Measurements from ENCODE around the gene KCTD3.

The KCTD3 gene

GRCh38 chr1:215645182-215645581 lies 78.1 kb downstream of the KCTD3 start:
- H3K4me3 ChIP-seq (ENCODE audit: control insufficient read depth, low read depth, low read length): no peak overlapping the region

GRCh38 chr1:215645861-215646260 lies 78.8 kb downstream of the KCTD3 start:
- DNase-seq (ENCODE audit: low read depth): no peak
- no peak for TF ChIP-seq CTCF (conservative IDR thresholded peaks at IDR 0.05; ENCODE audit: control insufficient read depth, insufficient read depth, low read depth, low read length)
- no peak overlapping the region for H3K4me3 ChIP-seq (ENCODE audit: control insufficient read depth, low read depth, low read length)

More at GRCh38 chr1:215645182-215645581, 78.1 kb downstream of the KCTD3 start:
- DNase-seq (ENCODE audit: low read depth): no peak
- no peak for TF ChIP-seq CTCF (conservative IDR thresholded peaks at IDR 0.05; ENCODE audit: control insufficient read depth, insufficient read depth, low read depth, low read length)

- no peak overlapping the region for H3K4me3 ChIP-seq (ENCODE audit: control insufficient read depth, low read depth, low read length)
- no peak for TF ChIP-seq CTCF (conservative IDR thresholded peaks at IDR 0.05; ENCODE audit: control insufficient read depth, insufficient read depth, low read depth, low read length)
- DNase-seq (ENCODE audit: low read depth): no peak
These were observed 80.6 kb downstream of the KCTD3 start for GRCh38 chr1:215647738-215648137.

- H3K4me3 ChIP-seq (ENCODE audit: control insufficient read depth, low read depth, low read length): no peak overlapping the region
- no peak for TF ChIP-seq CTCF (conservative IDR thresholded peaks at IDR 0.05; ENCODE audit: control insufficient read depth, insufficient read depth, low read depth, low read length)
- no peak for DNase-seq (ENCODE audit: low read depth)
These were observed 81.9 kb downstream of the KCTD3 start for GRCh38 chr1:215648957-215649356.

GRCh38 chr1:215650446-215651149 lies 83.5 kb downstream of the KCTD3 start:
- no peak for DNase-seq (ENCODE audit: low read depth)
- H3K4me3 ChIP-seq (ENCODE audit: control insufficient read depth, low read depth, low read length): no peak overlapping the region
- TF ChIP-seq CTCF (conservative IDR thresholded peaks at IDR 0.05; ENCODE audit: control insufficient read depth, insufficient read depth, low read depth, low read length): no peak

GRCh38 chr1:215651867-215652266 lies 84.8 kb downstream of the KCTD3 start:
- DNase-seq (ENCODE audit: low read depth): no peak
- no peak for TF ChIP-seq CTCF (conservative IDR thresholded peaks at IDR 0.05; ENCODE audit: control insufficient read depth, insufficient read depth, low read depth, low read length)
- no peak overlapping the region for H3K4me3 ChIP-seq (ENCODE audit: control insufficient read depth, low read depth, low read length)
